Non-pigmented ciliary epithelial cell (primary cell): ENCODE results near the gene USP3.
"Not testable (repeated sequence)": the region's sequence is repeated elsewhere in the genome, so short reads cannot be mapped to it uniquely, and the experiment has no call there.

Experiments used
- DNase-seq: peaks from one replicate; pipeline ENCODE4 v3.0.0-alpha.2; 2010; ENCODE audit warnings: low read depth

Gene USP3

DNA sequence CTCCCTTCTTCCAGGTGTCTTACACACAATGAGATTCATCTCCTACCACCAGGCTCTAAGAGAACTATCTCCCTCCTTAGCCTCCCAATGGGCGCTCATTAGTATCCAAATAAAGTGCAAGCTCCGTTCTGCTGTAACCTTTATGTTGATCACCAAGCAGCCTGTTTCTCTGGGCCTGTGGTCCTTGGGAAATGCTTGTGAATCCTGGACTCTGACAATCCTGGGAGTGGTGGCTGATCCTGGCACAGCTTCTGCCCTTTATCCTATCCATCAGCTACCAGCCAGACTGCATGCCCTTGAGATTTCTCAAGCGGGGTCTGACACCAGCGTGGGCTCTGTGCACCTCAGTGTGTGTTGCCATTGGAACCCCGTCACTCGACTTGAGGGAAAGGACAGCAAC, 26.1 kb upstream of the USP3 start:
- DNase-seq = no peak

DNA sequence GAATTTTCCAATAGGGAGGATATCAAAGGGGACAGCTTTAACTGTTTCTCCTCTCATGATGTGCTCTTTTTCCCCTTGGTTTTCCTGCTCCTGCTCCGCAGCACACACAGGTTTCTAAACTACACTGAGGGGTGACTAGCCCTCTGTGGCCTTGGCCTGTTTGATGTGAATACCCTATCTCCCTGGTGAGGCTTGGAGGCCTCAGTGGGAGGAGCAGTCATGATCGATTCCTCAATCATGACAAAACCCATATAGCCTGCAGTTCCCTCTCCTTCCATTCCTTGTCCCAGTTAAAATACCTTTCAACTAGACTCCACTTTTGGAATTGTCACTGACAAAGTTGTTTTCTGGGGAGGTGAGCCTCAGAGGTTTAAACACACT, 24.0 kb upstream of the USP3 start:
- no peak for DNase-seq

DNA sequence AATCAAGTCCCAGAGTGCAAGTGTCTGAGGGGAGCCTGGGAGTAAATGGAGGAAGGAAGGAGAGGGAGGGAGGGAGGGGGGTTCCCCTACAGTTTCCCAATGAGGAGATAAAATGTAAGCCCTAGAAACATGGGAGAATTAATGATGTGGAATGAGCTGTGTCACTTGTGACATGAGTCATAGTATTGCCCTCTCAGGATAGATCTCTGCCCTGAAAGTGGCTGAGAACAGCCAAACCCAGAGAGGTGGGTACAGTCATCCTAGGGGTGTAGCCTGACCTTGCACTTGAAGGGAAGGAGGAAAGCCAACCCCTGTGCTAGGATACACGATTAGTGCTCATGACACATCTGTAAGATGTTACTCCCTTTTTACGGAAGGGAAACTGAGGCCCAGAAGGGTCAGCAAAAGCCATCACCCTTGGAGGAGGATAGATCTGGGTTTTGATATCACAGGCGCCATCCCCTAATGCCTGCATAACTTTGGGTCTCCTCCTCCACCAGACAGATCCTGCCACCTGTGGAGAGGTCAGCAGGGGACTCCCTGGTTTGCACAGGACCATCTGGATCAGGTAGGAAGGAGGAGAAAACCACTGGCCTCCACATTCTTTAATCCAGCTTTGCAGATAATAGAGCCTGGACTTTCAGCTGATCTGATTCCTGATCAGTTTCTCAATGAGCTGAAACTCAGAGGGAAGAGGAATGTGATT, 23.1 kb upstream of the USP3 start:
- DNase-seq = no peak

DNA sequence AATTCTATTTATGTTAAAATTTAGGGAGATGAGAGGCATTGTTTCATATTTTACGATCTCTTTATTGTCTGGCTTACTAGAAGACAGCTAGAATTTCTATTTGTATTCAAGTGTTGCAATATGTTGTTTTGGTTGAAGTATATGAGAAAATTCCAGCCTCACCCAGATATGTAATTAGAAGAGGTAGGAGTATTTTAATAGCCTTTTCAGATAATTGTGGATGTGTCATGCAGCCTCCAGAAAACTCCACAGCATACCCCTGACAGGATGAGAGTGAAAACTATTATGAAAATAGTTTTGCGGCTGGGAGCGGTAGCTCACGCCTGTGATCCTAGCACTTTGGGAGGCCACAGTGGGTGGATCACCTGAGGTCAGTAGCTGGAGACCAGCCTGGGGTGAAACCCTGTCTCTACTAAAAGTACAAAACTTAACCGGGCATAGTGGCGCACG, 21.5 kb upstream of the USP3 start:
- DNase-seq = no peak

DNA sequence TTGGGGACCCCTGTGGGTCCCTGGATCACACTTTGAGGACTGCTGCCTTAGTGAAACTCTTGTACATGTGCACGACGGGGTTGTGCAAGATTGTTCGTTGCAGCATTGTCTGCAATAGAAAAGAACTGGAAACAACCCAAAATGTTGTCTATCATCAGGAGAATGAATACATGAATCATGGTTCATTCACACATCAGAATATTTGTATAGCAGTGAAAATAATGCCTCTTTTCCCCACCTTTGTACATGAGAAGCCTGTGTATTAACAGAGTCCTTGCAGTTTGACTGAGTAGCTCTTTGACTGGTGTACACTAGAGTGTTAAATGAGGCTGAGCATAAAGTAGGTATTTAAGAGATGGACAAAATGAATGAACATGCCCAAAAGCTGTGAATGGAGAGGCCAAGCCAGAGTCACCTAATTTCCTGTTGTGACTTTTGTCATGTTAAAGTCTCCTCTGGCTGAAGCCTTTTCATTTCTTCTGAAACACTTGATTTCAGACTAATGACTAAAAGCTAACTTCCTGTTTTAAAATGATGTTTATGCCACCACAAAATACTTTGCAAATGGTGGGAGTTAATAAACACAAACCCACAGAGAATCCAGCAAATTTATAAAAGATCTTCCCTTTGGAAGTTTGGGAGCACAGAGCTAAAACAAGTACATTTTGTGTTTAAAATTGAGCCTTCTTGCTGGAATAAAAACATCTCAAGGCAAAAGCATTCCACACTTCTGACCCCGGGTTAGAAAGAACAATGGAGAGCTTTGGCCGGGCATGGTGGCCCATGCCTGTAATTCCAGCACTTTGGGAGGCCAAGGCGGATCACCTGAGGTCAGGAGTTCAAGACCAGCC, 20.6 kb upstream of the USP3 start:
- no peak for DNase-seq

DNA sequence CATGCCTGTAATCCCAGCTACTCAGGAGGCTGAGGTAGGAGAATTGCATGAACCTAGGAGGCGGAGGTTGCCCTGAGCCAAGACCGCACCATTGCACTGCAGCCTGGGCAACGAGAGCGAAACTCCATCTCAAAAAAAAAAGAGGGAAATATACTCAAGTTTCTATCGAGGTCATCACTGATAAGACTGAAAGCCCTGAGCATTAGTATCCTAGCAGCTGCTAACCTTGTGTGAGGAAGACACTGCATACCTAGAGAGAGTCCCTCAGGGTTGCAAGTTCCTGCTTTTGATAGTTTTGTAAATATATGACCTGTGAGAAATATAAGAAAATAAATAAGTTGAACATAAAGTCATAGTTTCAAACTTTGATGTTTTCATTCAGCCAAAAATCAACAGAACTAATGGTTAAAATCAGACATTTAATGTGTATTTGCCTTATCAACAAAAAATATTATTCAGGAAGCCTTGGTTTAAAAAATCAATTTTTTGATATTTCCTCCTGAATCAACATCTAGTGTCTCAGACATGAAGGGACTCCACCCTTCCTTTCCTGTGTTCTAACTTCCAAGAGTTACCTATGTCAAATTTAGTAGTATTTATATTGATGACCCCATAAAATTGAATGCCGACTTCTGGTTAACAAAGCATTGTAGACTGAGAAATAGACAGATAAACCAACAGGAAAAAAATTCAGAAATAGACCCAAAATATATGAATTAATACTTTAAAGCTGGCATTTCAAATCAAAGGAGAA, 19.8 kb upstream of the USP3 start:
- no peak for DNase-seq

DNA sequence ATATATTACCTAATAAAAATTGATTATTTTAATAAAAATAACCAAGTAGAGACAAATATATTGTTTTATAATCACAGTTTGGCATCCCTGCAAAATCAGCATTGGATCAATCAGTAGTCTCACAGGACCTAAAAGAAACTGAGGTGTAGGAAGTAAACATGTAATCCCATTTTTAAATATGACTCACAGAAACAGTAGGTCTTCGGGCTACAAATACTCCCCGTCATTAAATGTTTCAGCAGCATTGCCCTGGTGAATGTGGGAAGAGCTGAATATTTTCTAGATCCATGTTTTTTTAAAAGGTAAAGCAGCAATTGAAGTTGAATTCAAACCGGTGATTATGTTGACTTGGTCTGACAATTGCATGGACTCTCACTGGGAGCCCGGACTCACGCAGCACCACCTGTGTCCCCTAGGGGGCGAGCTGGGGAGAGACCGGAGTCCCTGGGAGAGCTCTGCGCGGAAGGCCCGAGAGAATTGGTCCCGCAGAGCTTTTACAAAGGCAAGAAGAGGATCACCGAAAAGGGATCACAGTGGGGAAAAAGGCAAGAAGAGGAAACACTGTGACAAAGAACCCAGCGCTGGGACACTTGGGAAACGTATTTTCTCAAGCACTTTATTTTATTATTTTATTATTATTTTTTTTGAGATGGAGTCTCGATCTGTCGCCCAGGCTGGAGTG, 17.2 kb upstream of the USP3 start:
- DNase-seq = no peak

DNA sequence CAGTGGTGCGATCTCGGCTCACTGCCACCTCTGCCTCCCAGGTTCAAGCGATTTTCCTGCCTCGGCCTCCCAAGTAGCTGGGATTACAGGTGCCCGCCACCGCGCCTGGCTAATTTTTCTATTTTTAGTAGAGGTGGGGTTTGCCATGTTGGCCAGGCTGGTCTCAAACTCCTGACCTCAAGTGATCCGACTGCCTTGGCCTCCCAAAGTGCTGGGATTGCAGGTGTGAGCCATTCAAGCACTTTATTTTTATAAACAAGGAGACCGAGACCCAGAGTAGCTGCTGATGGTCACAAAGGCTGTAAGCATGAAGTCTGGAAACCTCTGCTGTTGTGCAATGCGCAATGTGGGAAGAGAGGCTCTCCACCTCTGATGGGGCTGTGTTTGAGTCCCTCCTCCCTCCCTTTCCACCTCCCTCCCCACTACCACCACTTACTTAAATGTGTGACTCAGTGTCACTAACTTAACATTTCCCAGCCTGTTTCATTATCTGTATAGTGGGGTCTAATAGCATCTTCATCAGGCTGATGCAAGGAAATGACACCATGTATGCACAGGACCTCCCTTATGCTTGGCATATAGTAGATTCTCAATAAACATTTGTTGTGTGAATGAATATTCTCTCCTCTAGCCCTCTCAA, 16.5 kb upstream of the USP3 start:
- not testable (repeated sequence) for DNase-seq

DNA sequence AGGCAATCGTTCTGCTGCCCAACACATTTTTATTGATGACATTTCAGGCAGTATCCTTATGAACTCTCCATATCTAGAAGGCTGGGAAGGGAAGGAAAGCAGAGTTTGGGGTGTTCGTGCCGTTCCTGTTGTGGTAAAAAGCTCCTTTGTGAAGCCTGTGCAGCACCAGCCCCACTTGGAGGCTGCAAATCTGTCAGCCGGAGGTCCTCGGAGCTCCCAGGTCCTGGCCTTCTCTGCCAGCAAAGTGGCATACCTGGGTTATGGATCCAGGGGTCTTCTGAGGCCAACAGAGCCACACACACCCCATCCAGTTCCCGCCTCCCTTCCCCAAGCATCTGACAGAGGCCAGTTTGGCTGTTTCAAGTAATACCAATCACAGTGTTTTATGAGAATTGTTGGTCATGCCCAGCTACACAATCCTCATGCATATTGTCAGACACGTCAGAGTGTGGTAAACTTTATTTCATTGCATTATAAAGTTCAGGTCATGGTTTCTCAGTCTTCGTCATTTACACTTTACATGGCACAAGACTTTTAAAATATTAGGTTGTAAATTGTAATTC, 15.9 kb upstream of the USP3 start:
- no peak for DNase-seq

DNA sequence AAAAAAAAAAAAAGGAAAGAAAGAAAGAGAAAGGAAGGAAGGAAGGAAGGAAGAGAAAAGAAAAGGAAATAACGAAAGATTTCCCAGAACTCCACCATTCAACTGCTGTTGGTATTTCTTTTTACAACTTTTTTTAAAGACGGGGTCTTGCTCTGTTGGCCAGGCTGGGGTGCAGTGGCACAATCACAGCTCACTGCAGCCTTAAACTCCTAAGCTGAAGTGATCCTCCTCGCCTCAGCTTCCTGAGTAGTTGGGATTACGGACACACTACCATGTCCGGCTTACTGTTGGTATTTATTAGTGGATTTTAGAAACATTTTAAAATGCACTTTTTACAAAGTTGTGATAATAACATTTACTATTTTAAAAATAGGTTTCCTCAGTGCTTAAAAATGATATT, 15.0 kb upstream of the USP3 start:
- no peak for DNase-seq

DNA sequence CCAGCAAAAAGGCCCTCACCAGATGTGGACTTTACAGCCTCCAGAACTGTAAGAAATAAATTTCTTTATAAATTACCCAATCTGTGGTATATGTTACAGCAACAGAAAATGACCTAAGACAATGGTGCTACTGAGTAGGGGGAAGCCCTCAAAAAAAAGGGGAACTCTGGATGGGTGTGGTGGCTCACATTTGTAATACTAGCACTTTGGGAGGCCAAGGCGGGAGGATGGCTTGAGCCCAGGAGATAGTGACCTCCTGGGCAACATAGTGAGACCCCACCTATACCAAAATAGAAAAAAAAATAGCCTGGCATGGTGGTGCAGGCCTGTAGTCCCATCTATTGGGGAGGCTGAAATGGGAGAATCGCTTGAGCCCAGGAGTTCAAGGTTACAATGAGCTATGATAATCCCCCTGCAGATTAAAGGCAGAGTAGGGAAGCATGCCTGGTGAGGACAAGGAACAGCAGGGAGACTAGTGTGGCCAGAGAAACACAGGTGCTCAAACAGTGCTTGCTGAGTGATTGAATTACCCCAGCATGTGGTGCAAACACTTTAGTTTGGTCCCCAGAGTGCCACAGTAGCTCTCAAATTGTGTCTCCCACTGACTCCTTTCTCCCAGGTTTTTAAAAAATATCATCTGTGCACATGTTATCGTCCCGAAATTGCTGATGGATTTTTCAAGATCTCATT, 13.9 kb upstream of the USP3 start:
- no peak for DNase-seq

DNA sequence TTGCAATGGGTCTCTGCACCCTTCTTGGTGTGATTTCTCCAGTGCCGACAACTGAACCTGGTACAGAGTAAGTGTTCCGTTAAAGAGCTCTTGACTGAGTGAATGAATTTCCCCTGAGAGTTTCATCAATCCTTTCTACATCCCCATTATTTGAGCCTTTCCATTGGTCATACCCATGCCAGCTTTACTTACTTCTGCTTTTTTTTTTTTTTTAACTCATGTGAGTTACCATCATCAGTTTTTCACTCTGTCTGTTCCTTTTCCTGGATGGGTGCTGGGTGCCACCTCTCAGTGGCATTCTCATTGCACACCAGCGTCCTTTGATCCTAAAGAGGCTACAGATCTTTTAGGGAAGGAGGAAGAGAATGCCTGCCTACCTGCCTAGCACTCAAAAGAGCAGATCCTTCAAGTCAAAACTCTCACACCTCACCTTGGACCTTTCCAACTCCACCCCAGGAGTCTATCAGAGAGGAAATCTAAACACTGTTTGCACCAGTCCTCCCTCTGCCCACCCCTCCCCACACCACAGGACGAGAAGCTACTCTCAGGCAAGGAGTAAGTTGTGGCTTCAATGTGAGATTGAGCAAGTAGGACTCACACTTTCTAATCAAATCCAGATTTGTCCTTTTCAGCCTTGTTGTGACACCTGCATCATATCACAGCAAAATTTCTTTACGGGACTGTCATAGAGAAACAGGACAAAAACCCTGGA, 13.1 kb upstream of the USP3 start:
- DNase-seq = no peak

DNA sequence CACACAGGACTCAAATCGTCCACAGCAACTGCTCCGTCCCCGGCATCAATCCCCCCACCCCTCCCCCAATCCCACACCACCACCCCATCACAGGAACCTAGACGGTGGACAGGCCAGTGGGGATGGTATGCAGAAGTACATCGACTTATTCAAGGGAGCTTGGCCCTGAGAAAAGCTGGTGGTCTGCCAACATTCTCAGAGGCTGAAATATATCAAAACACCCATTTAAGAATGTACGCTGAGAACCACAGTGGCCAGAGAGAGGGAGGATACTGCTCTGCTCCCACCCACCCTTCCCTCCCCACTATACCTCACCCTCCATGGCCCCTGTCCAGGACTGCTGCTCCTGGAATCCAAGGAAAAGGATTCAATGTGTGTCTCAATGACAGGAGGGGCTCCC, 12.4 kb upstream of the USP3 start:
- DNase-seq = no peak

DNA sequence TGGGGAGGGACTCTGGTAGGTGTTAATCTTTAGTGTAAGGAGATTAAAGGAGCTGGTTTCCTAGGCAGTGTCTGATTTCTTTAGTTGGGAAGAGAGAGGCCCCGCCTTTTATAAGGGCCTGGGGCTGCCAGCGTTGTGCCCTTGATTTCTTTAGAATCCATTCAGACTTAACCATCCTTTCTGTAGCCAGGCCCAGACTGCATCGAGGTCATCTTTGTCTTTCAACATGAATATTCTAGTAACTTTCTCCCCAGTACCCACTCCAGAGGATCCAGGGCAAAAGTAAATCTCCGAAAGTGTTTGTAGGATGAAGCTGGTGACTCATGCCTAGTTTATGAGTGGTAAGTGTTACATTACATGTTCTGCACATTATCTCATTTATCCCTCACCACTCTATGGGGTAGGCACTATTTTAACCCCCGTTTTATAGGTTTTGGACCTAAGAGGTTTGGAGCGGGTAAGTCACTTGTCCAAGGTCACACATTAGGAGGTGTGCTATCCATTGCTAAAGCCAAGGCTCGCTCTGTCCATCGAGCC, 11.8 kb upstream of the USP3 start:
- DNase-seq = no peak

DNA sequence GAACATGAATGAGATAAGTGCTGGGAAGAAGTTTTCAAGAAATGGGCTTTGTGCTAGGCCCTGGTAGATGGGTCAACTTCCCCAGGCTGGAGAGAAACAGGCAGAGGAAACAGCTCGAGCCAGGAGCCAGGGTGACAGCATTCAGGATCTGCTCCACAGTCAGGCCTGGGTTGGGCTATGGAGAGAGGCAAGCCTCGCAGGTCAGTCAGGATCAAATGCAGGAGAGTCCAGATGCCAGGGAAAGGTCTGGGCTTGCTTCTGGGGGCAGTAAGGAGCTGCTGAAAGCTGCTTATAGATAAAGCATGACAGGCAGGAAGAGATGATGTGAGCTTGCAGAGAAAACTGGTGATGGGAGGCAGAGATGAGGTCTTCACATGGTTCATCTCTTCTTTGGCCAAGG, 11.0 kb upstream of the USP3 start:
- DNase-seq = no peak

DNA sequence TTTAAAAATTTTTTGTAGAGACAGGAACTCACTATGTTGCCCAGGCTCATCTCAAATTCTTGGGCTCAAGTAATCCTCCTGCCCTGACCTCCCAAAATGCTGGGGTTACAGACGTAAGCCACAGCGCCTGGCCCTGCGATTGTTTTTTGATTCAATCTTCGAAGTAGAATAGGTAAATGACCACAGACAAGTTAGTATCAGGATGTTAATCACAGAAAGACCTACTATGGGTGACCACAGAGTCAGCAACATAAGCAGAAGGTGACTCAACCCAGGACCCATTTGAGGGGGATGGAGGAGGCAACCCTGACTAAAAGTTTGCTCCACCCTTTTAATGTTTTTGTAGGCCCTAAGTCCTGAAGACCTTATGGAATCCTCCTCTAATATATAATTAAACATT, 10.0 kb upstream of the USP3 start:
- DNase-seq = no peak

DNA sequence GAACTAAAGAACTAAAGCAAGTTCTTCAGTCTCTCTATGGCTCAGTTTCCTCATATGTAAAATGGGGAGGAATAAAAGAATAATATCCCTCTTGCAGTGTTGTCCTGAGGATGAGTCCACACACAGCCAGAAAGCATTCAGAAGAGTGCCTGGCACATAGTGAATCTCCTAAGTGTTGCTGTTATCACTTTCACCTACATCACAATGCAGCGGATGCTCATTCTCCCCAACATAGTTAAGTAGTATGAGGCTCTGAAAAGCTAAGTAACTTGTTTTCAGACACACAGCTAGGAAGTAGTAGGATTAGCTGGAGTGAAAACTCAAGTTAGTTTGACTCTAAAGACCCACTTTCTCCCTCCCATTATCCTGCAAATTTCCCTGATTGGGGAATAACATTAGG, 9.1 kb upstream of the USP3 start:
- no peak for DNase-seq

DNA sequence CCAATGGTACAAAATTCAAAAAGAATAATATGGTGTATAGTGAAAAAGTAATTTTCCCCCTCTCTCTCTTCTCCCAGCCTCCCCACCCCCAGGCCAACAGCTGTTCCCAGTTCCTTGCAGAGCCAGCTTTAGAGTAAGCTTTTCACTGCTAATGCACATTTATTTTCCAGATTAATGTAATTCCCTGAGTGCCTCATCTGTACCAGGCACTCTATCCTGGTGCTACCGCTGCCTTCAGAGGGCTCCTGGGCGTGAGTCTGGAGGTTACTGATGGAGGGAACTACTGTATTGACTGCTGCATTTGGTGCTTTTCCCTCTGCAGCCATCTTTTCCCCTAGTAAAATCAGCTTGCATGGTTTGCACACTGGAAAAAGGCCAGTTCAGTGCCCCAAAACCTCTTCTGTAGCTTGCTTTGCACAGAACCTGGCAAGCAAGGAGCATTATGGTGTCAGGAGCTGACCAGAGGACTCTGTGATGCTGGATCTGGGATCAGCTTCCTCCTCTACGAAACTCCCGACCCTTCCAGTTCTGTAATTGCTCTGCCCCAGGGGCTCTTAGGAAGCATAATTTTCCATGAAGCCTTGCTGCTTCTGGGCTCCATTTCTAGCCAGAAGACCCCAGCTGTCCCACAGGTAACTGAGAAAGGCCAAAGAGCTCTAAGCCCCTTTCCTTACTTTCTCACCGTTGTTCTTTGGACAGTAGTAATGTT, 8.5 kb upstream of the USP3 start:
- DNase-seq = no peak
